GM10266 (cell line): Measurements from ENCODE around the gene TOM1L2.
"Not testable (repeated sequence)": the region's sequence is repeated elsewhere in the genome, so short reads cannot be mapped to it uniquely, and the experiment has no call there.

ENCODE experiments used
- DNase-seq: peaks from one replicate; pipeline ENCODE4 v3.0.0; 2012; ENCODE audit errors: extremely low spot score
- TF ChIP-seq, protein P1 (sequence below): IDR thresholded peaks from 2 replicates; pipeline ENCODE4 v1.5.1; 2012; ENCODE audit warnings: mild to moderate bottlenecking, low read depth; ENCODE audit not compliant: control insufficient read depth, insufficient read depth; ENCODE audit errors: missing control alignments

TOM1L2 gene

GRCh38 chr17:17944743-17945142 is 27.5 kb downstream of the TOM1L2 start:
- DNase-seq = no peak
- TF ChIP-seq, protein P1, sequence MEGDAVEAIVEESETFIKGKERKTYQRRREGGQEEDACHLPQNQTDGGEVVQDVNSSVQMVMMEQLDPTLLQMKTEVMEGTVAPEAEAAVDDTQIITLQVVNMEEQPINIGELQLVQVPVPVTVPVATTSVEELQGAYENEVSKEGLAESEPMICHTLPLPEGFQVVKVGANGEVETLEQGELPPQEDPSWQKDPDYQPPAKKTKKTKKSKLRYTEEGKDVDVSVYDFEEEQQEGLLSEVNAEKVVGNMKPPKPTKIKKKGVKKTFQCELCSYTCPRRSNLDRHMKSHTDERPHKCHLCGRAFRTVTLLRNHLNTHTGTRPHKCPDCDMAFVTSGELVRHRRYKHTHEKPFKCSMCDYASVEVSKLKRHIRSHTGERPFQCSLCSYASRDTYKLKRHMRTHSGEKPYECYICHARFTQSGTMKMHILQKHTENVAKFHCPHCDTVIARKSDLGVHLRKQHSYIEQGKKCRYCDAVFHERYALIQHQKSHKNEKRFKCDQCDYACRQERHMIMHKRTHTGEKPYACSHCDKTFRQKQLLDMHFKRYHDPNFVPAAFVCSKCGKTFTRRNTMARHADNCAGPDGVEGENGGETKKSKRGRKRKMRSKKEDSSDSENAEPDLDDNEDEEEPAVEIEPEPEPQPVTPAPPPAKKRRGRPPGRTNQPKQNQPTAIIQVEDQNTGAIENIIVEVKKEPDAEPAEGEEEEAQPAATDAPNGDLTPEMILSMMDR = no peak

GRCh38 chr17:17944242-17944641 is 28.0 kb downstream of the TOM1L2 start:
- TF ChIP-seq, protein P1 = no peak
- no peak for DNase-seq

DNA sequence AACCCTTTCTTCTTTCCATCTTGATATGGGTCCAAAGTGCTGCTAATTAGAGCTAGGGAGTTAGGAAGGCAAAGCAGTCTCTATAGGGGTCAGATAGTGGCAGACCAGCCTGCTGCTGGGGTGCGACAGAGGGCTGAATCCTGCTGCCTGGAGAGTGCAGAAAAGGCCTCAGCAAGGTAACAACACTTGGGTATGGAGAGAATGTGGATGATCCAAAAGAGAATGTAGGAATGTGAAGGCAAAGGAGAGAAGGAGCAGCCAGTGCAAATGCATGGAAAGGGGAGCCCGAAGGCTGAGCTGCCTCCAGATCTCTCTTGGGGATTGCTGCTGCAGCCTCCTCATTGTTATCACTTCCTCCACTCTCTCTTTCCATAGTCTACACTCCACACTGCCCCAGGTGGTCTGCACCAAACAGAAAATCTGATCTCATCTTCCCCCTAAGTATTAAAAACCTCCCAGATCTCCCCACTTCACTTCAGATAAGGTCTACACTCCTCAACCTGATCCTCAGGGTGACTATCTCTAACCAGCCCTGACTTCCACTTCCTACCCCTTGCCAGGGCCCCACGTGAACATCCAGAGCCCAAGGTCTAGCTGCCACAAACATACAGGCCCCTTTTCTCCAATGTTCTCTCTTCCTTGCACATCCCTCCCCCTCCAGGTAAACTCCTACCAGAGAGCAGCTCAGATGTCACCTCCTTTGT is 28.8 kb downstream of the TOM1L2 start:
- TF ChIP-seq, protein P1 = no peak
- DNase-seq = no peak

- TF ChIP-seq, protein P1 = no peak
- no peak for DNase-seq
These were observed 29.4 kb downstream of the TOM1L2 start for GRCh38 chr17:17942846-17943245.

DNA sequence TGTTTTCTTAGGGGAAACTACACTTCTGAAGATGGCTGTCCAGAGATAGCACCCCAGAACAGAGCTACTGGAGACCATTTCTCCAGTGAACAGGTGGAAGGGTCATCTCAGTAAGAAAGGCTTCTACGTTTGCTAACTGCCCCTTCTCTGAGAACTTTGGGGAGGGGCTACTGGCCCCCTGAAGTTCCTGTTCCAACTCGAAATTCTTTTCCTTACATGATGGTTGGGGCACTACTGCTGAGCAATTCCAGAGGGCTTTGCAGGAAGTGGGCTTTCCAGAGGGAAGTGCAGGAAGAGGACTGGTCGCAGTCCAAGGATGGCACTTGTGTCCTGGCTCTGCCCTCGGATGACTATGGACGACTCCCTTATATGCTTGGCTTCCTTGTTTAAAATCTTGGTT is 31.2 kb downstream of the TOM1L2 start:
- TF ChIP-seq, protein P1 = no peak

GRCh38 chr17:17940441-17940911 is 31.7 kb downstream of the TOM1L2 start:
- TF ChIP-seq, protein P1 = no peak
- no peak for DNase-seq

More for the DNA sequence above, 31.2 kb downstream of the TOM1L2 start:
- no peak for DNase-seq

DNA sequence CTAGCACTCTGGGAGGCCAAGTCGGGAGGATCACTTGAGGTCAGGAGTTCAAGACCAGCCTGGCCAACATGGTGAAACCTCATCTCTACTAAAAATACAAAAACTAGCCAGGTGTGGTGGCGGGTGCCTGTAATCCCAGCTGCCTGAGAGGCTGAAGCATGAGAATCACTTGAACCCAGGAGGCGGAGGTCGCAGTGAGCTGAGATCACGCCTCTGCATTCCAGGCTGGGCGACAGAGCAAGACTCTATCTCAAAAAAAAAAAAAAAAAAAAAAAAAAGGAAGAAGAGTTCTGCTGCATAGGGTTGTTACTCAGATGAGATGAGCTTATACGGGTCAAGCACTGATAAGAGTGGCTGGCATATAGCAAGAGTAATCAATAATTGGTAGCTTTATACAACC is 32.3 kb downstream of the TOM1L2 start:
- not testable (repeated sequence) for DNase-seq
